Measurements from ENCODE around the gene SLC43A2. TPM values are rescaled to one million over a fixed set of nuclear protein-coding genes. Genes with fewer than 3 reads are reported as not detected.

SLC43A2 gene
- total RNA-seq, 1 experiment from 2014 or later, result 0.06 TPM

DNA sequence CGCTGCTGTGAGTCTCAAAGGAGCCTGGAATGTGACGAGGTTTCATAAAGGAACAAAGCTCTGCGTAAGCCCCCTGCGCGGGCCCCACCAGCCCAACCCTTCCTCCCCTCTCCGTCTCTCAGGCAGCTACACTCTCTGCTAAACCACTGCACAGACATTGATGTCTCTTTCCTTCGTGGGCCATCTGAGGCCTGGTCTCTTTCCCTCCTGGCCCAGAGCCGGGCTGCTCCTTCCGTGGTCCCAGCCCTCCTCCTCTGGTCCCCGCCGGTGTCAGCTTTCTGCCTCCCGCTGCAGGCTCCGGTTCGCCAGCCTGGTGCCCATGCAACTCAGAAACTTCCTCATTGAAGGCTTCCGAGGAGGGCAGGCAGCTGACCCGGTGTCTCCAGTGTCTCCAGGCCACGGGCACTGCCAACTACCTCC, 9.5 kb upstream of the SLC43A2 start:
- H3K9me3 ChIP-seq (ENCODE audit: low read depth, low read length, poor library complexity, severe bottlenecking), result no peaks in the 10 kb centered on the region
- H3K4me3 ChIP-seq (ENCODE audit: low read depth, low read length, poor library complexity, severe bottlenecking), result no peak overlapping the region
- ChIA-PET POLR2A (ENCODE audit: low non-redundant PET) (no interaction called here), CTCF (no interaction called here)
- no TSS peak for BruUV-seq (replicated peaks)
- intact Hi-C loops (cut with micrococcal nuclease; ENCODE audit: unreplicated experiment), result no loop called here
- H3K27ac ChIP-seq (ENCODE audit: low read depth, low read length, poor library complexity, severe bottlenecking), result no peak overlapping the region
- H3K36me3 ChIP-seq (ENCODE audit: insufficient read depth, low read length, poor library complexity, severe bottlenecking), result no peaks in the 10 kb centered on the region
- DNase-seq (ENCODE audit: low spot score), result no peak
- no peaks in the 10 kb centered on the region for H3K27me3 ChIP-seq (replicated peaks; ENCODE audit: insufficient read depth, low read depth, low read length, poor library complexity)
- H3K4me1 ChIP-seq (ENCODE audit: insufficient read depth, low read length, poor library complexity, severe bottlenecking), result no peaks in the 10 kb centered on the region
- TF ChIP-seq, protein P1, sequence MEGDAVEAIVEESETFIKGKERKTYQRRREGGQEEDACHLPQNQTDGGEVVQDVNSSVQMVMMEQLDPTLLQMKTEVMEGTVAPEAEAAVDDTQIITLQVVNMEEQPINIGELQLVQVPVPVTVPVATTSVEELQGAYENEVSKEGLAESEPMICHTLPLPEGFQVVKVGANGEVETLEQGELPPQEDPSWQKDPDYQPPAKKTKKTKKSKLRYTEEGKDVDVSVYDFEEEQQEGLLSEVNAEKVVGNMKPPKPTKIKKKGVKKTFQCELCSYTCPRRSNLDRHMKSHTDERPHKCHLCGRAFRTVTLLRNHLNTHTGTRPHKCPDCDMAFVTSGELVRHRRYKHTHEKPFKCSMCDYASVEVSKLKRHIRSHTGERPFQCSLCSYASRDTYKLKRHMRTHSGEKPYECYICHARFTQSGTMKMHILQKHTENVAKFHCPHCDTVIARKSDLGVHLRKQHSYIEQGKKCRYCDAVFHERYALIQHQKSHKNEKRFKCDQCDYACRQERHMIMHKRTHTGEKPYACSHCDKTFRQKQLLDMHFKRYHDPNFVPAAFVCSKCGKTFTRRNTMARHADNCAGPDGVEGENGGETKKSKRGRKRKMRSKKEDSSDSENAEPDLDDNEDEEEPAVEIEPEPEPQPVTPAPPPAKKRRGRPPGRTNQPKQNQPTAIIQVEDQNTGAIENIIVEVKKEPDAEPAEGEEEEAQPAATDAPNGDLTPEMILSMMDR (conservative IDR thresholded peaks at IDR 0.05; ENCODE audit: low read depth, low read length), result no peak
- no peak for TF ChIP-seq EZH2 (IDR thresholded peaks at IDR 0.05; ENCODE audit: borderline replicate concordance, low read depth, low read length, poor library complexity, severe bottlenecking)

DNA sequence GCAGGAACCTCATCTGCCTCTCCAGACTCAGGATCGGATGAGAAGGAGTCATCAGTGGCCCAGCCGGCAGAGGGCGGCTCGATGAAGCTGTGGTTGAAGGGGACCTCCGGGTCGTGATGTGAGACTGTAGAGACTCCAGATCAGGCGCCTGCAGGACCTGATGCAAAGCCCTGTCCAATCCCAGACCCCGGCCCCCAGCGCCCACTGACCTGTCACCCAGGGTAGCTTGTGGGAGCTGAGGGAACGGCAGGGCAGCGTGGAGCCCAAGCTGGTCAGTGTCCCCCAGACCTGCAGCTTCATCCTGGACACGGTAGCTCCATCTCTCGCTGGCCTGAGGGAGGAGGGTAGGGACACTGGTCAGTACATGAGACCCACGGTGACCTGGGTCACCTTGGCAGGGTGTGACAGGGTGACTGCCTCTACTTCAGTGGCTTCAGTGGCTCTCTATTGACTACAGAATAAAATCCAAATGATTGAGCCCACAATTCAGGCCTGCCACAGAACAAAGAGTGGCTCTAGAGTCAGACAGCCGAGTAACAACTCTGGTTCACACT, 8.2 kb upstream of the SLC43A2 start:
- H3K9me3 ChIP-seq (ENCODE audit: low read depth, low read length, poor library complexity, severe bottlenecking), result no peaks in the 10 kb centered on the region
- TF ChIP-seq EZH2 (IDR thresholded peaks at IDR 0.05; ENCODE audit: borderline replicate concordance, low read depth, low read length, poor library complexity, severe bottlenecking), result no peak
- TF ChIP-seq, protein P1 (conservative IDR thresholded peaks at IDR 0.05; ENCODE audit: low read depth, low read length), result no peak
- CTCF ChIA-PET, result no interaction called here
- BruUV-seq (replicated peaks), result no TSS peak
- intact Hi-C loops (cut with micrococcal nuclease; ENCODE audit: unreplicated experiment), result no loop called here
- H3K36me3 ChIP-seq (ENCODE audit: insufficient read depth, low read length, poor library complexity, severe bottlenecking), result no peaks in the 10 kb centered on the region
- no peak overlapping the region for H3K27ac ChIP-seq (ENCODE audit: low read depth, low read length, poor library complexity, severe bottlenecking)
- POLR2A ChIA-PET (ENCODE audit: low non-redundant PET), result no interaction called here
- H3K4me1 ChIP-seq (ENCODE audit: insufficient read depth, low read length, poor library complexity, severe bottlenecking), result no peaks in the 10 kb centered on the region
- no peak overlapping the region for H3K4me3 ChIP-seq (ENCODE audit: low read depth, low read length, poor library complexity, severe bottlenecking)
- no peak for DNase-seq (ENCODE audit: low spot score)
- H3K27me3 ChIP-seq (replicated peaks; ENCODE audit: insufficient read depth, low read depth, low read length, poor library complexity), result no peaks in the 10 kb centered on the region

DNA sequence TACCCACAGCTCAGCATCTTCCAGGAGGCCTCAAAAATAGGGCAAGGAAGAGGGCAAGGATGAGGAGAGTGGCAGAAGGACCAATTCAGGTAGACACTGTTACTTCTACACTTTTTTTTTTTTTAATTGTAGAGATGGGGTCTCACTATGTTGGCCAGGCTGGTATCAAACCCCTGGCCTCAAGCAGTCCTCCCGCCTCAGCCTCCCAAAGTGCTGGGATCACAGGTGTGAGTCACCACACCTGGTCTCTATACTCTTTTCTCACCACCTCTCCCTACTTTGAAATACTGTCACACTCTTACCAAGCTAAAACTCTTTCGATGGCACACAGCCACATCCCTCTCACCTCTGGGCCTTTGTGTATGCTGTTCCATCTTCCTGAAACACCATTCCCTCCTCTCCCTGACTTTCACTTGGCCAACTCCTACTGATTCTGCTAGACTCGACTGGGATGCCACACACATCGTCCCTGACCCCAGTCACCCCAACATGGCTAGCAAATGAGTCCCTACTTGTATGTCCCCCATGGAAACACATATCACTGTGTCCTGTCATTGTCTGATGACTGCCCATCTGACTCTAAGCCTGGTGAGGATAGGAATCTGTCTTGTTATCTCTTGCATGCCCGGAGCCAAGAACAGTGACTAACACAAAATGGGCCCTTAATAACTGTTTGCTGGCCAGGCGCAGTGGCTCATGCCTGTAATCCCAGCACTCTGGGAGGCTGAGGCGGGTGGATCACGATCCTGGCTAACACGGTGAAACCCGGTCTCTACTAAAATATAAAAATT, 7.2 kb upstream of the SLC43A2 start:
- no peak for TF ChIP-seq EZH2 (IDR thresholded peaks at IDR 0.05; ENCODE audit: borderline replicate concordance, low read depth, low read length, poor library complexity, severe bottlenecking)
- TF ChIP-seq, protein P1 (conservative IDR thresholded peaks at IDR 0.05; ENCODE audit: low read depth, low read length), result no peak
- H3K27me3 ChIP-seq (replicated peaks; ENCODE audit: insufficient read depth, low read depth, low read length, poor library complexity), result no peaks in the 10 kb centered on the region
- no peaks in the 10 kb centered on the region for H3K4me1 ChIP-seq (ENCODE audit: insufficient read depth, low read length, poor library complexity, severe bottlenecking)
- ChIA-PET CTCF (no interaction called here), POLR2A (ENCODE audit: low non-redundant PET) (interaction anchor here (0.6 kb wide), 1 partner anchor 8 kb away, joined by 11 read pairs; no protein-coding TSS in a partner anchor)
- H3K4me3 ChIP-seq (ENCODE audit: low read depth, low read length, poor library complexity, severe bottlenecking), result no peak overlapping the region
- no peaks in the 10 kb centered on the region for H3K9me3 ChIP-seq (ENCODE audit: low read depth, low read length, poor library complexity, severe bottlenecking)
- no peak for DNase-seq (ENCODE audit: low spot score)
- intact Hi-C loops (cut with micrococcal nuclease; ENCODE audit: unreplicated experiment), result no loop called here
- H3K27ac ChIP-seq (ENCODE audit: low read depth, low read length, poor library complexity, severe bottlenecking), result no peak overlapping the region
- H3K36me3 ChIP-seq (ENCODE audit: insufficient read depth, low read length, poor library complexity, severe bottlenecking), result no peaks in the 10 kb centered on the region
- no TSS peak for BruUV-seq (replicated peaks)

Data from A673 (cell line).